G401 (cell line): ENCODE results near the gene F2R. TPM values are rescaled to one million over a fixed set of nuclear protein-coding genes. Genes with fewer than 3 reads are reported as not detected.
A peak's percentile ranks its signal among the peaks of the same experiment; 100 is the strongest.
"Not testable (repeated sequence)": the region's sequence is repeated elsewhere in the genome, so short reads cannot be mapped to it uniquely, and the experiment has no call there.

Experiments
- DNase-seq: peaks from one replicate; pipeline ENCODE4 v3.0.0-alpha.2; 2015; ENCODE audit warnings: low spot score
- in situ Hi-C: cut with HindIII; loops from 2 replicates; pipeline ENCODE4 v1.10.0; 2016; ENCODE audit warnings: low sequenced_read_pairs, mixed read lengths
- total RNA-seq: library from RNA; depleted of rRNA; stranded (reverse); fragments of >200 nt; shearing (Covaris generic); gene quantifications from 2 replicates; pipeline ENCODE4 v1.2.3, GENCODE V29; 2014

F2R gene
- total RNA-seq, 1 experiment from 2014 or later = 221 TPM

GRCh38 chr5:76715486-76715735 is 515 bp upstream of the F2R start:
- in situ Hi-C loops = no loop called here
- no peak for DNase-seq

GRCh38 chr5:76716456-76717157 is 681 bp downstream of the F2R start:
- DNase-seq = no peak
- in situ Hi-C loops = no loop called here

- in situ Hi-C loops = no loop called here
- DNase-seq = no peak
These were observed 1.5 kb downstream of the F2R start for GRCh38 chr5:76717222-76718083.

GRCh38 chr5:76718381-76718832 is 2.5 kb downstream of the F2R start:
- in situ Hi-C loops = no loop called here
- DNase-seq = no peak

- in situ Hi-C loops = no loop called here
- DNase-seq = no peak
These were observed 3.0 kb downstream of the F2R start for GRCh38 chr5:76718880-76719279.

GRCh38 chr5:76720988-76721569 is 5.2 kb downstream of the F2R start:
- DNase-seq = no peak
- in situ Hi-C loops = no loop called here

- no peak for DNase-seq
- in situ Hi-C loops = no loop called here
These were observed 7.3 kb downstream of the F2R start for GRCh38 chr5:76723266-76723665.

- no peak for DNase-seq
- in situ Hi-C loops = no loop called here
These were observed 8.0 kb downstream of the F2R start for GRCh38 chr5:76723906-76724305.

GRCh38 chr5:76724871-76725270 is 8.9 kb downstream of the F2R start:
- in situ Hi-C loops = no loop called here
- DNase-seq = no peak

GRCh38 chr5:76728965-76729364 is 13.0 kb downstream of the F2R start:
- no peak for DNase-seq
- in situ Hi-C loops = no loop called here

- in situ Hi-C loops = no loop called here
- DNase-seq = no peak
These were observed 13.7 kb downstream of the F2R start for GRCh38 chr5:76729373-76730290.

GRCh38 chr5:76732405-76733048 is 16.6 kb downstream of the F2R start:
- in situ Hi-C loops = no loop called here
- no peak for DNase-seq

GRCh38 chr5:76733049-76733417 is 17.1 kb downstream of the F2R start:
- in situ Hi-C loops = no loop called here
- DNase-seq = no peak

GRCh38 chr5:76735762-76736545 is 20.0 kb downstream of the F2R start:
- in situ Hi-C loops = no loop called here
- DNase-seq = peak; percentile 48

- in situ Hi-C loops = no loop called here
- peak; percentile 66 for DNase-seq
These were observed 21.0 kb downstream of the F2R start for GRCh38 chr5:76736679-76737556.

GRCh38 chr5:76737846-76738245 is 21.9 kb downstream of the F2R start:
- in situ Hi-C loops = no loop called here
- DNase-seq = no peak

- in situ Hi-C loops, DNase-seq: not testable (repeated sequence)
These were observed 25.6 kb downstream of the F2R start for GRCh38 chr5:76741506-76741905.
